ENCODE data around the gene DHX30. TPM values are rescaled to one million over a fixed set of nuclear protein-coding genes. Genes with fewer than 3 reads are reported as not detected.

The DHX30 gene
- total and polyA plus RNA-seq, 10 donors, result 31.9 to 73.5 (median 57.3) TPM

GRCh38 chr3:47794544-47794943 is 8.4 kb upstream of the DHX30 start:
- DNase-seq, result no peak
- Histone ChIP-seq H3K9me3 (peaks cover 0 to 10% (median 6%) of the 10 kb centered on the region in 8 donors), H3K27me3 (replicated peaks in 1 of 7) (no peaks in the 10 kb centered on the region), H3K4me3 (no peak overlapping the region), H3K27ac (no peak overlapping the region), H3K4me1 (peaks cover 0 to 2% (median under 1%) of the 10 kb centered on the region in 6 donors), H3K36me3 (no peaks in the 10 kb centered on the region)
- TF ChIP-seq POLR2A (IDR thresholded peaks at IDR 0.05) (no peak), POLR2AphosphoS5 (IDR thresholded peaks at IDR 0.05) (no peak), CTCF (IDR thresholded peaks at IDR 0.05 in 8 of 11, conservative IDR thresholded peaks at IDR 0.05 in 3 of 11) (no peak)
- 69 to 87% (median 75%) methylated on average over 4 of the region's 4 CpGs for WGBS, 5 donors
- intact Hi-C loops (cut with DNase I; ENCODE audit: low total_unique reads), result no loop called here

- 72 to 93% (median 84%) methylated on average over 4 of the region's 4 CpGs for WGBS, 5 donors
- Histone ChIP-seq H3K36me3 (no peaks in the 10 kb centered on the region), H3K4me1 (peaks cover 8 to 31% (median 19%) of the 10 kb centered on the region in 6 donors), H3K9me3 (no peaks in the 10 kb centered on the region), H3K27me3 (replicated peaks in 1 of 7) (no peaks in the 10 kb centered on the region), H3K27ac (no peak overlapping the region), H3K4me3 (no peak overlapping the region)
- TF ChIP-seq POLR2A (IDR thresholded peaks at IDR 0.05), result no peak
- TF ChIP-seq POLR2AphosphoS5 (IDR thresholded peaks at IDR 0.05), result no peak
- TF ChIP-seq CTCF (IDR thresholded peaks at IDR 0.05 in 8 of 11, conservative IDR thresholded peaks at IDR 0.05 in 3 of 11), result peak in 2 of 11 experiments; percentile 12 to 14
- intact Hi-C loops (cut with DNase I; ENCODE audit: low total_unique reads), result no loop called here
- peak; percentile 22 for DNase-seq
These were observed 3.2 kb upstream of the DHX30 start for GRCh38 chr3:47799733-47800132.

GRCh38 chr3:47803480-47804025 is 615 bp downstream of the DHX30 start:
- Histone ChIP-seq H3K27ac (peak overlapping the region; percentile 93 to 97 (median 96)), H3K36me3 (peaks cover 0 to 36% (median 20%) of the 10 kb centered on the region in 6 donors), H3K4me1 (peaks cover 8 to 39% (median 21%) of the 10 kb centered on the region in 6 donors), H3K9me3 (no peaks in the 10 kb centered on the region), H3K4me3 (peak overlapping the region; percentile 62 to 91 (median 77)), H3K27me3 (replicated peaks in 1 of 7) (no peaks in the 10 kb centered on the region)
- intact Hi-C loops (cut with DNase I; ENCODE audit: low total_unique reads), result no loop called here
- no peak for DNase-seq
- no peak for TF ChIP-seq POLR2A (IDR thresholded peaks at IDR 0.05)
- TF ChIP-seq CTCF (IDR thresholded peaks at IDR 0.05 in 8 of 11, conservative IDR thresholded peaks at IDR 0.05 in 3 of 11), result no peak
- no peak for TF ChIP-seq POLR2AphosphoS5 (IDR thresholded peaks at IDR 0.05)
- WGBS, 5 donors, result 0 to 7% (median 0%) methylated on average over 1 to 20 of the region's 20 CpGs

GRCh38 chr3:47804577-47804976 is 1.6 kb downstream of the DHX30 start:
- Histone ChIP-seq H3K4me3 (peak overlapping the region in 1 of 8 donors; percentile 80), H3K9me3 (no peaks in the 10 kb centered on the region), H3K27ac (no peak overlapping the region), H3K36me3 (peaks cover 0 to 46% (median 26%) of the 10 kb centered on the region in 6 donors), H3K27me3 (replicated peaks in 1 of 7) (no peaks in the 10 kb centered on the region), H3K4me1 (peaks cover 8 to 39% (median 21%) of the 10 kb centered on the region in 6 donors)
- DNase-seq, result no peak
- WGBS, 5 donors, result 90 to 96% (median 94%) methylated on average over 1 of the region's 1 CpG
- no peak for TF ChIP-seq CTCF (IDR thresholded peaks at IDR 0.05 in 8 of 11, conservative IDR thresholded peaks at IDR 0.05 in 3 of 11)
- no peak for TF ChIP-seq POLR2A (IDR thresholded peaks at IDR 0.05)
- no peak for TF ChIP-seq POLR2AphosphoS5 (IDR thresholded peaks at IDR 0.05)
- intact Hi-C loops (cut with DNase I; ENCODE audit: low total_unique reads), result no loop called here

All from spleen (tissue), 11 donors.